ENCODE data around the gene RAP1GDS1.

- TF ChIP-seq, protein P1, sequence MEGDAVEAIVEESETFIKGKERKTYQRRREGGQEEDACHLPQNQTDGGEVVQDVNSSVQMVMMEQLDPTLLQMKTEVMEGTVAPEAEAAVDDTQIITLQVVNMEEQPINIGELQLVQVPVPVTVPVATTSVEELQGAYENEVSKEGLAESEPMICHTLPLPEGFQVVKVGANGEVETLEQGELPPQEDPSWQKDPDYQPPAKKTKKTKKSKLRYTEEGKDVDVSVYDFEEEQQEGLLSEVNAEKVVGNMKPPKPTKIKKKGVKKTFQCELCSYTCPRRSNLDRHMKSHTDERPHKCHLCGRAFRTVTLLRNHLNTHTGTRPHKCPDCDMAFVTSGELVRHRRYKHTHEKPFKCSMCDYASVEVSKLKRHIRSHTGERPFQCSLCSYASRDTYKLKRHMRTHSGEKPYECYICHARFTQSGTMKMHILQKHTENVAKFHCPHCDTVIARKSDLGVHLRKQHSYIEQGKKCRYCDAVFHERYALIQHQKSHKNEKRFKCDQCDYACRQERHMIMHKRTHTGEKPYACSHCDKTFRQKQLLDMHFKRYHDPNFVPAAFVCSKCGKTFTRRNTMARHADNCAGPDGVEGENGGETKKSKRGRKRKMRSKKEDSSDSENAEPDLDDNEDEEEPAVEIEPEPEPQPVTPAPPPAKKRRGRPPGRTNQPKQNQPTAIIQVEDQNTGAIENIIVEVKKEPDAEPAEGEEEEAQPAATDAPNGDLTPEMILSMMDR (IDR thresholded peaks at IDR 0.05; ENCODE audit: insufficient read depth, low read depth, low read length) = no peak
- no peak for TF ChIP-seq EZH2 (IDR thresholded peaks at IDR 0.05; ENCODE audit: insufficient read depth, low read length)
Observed at GRCh38 chr4:98298022-98298421, 36.8 kb downstream of the RAP1GDS1 start.

Data from astrocyte (in vitro differentiated cells and primary cell).